HG03103 (cell line): Measurements from ENCODE around the gene PLIN5.

Source experiments
- ATAC-seq: cut with Tn5 transposase; IDR thresholded peaks from one replicate; pipeline ENCODE4 v1.9.1; 2021; ENCODE audit warnings: low read depth; ENCODE audit not compliant: unreplicated experiment

Gene PLIN5

GRCh38 chr19:4493104-4493928 lies 41.7 kb downstream of the PLIN5 start:
- ATAC-seq = no peak

GRCh38 chr19:4492337-4493103 lies 42.5 kb downstream of the PLIN5 start:
- ATAC-seq = no peak

GRCh38 chr19:4491446-4491845 lies 43.6 kb downstream of the PLIN5 start:
- no peak for ATAC-seq

GRCh38 chr19:4488496-4488895 lies 46.5 kb downstream of the PLIN5 start:
- ATAC-seq = no peak

- ATAC-seq = no peak
Observed at GRCh38 chr19:4487572-4487971, 47.5 kb downstream of the PLIN5 start.

- no peak for ATAC-seq
Observed at GRCh38 chr19:4483385-4483784, 51.6 kb downstream of the PLIN5 start.

GRCh38 chr19:4482721-4483364 lies 52.2 kb downstream of the PLIN5 start:
- ATAC-seq = no peak

- ATAC-seq = no peak
Observed at GRCh38 chr19:4477034-4477801, 57.8 kb downstream of the PLIN5 start.

- ATAC-seq = no peak
Observed at GRCh38 chr19:4474514-4475022, 60.5 kb downstream of the PLIN5 start.

- ATAC-seq = no peak
Observed at GRCh38 chr19:4473763-4474513, 61.1 kb downstream of the PLIN5 start.

- ATAC-seq = no peak
Observed at GRCh38 chr19:4473011-4473762, 61.8 kb downstream of the PLIN5 start.
